ENCODE measurements around the gene STAT5B. TPM values are rescaled to one million over a fixed set of nuclear protein-coding genes. Genes with fewer than 3 reads are reported as not detected.

STAT5B gene
- total and polyA plus RNA-seq, 2 of the 13 experiments (the other 11 are each of a cell fraction or from before 2014, with no cell fraction given) = 21.0 to 42.8 TPM

GRCh38 chr17:42275527-42276358, 448 bp downstream of the STAT5B start (continued):
- TF ChIP-seq SIN3B (IDR thresholded peaks at IDR 0.05; ENCODE audit: low read length) (no peak), E2F1 (CRISPR knock-in tag; IDR thresholded peaks at IDR 0.05) (no peak), HNF1B (CRISPR knock-in tag; IDR thresholded peaks at IDR 0.05) (peak; percentile 65; the same call in 1 of the 2 replicates), CSRNP1 (CRISPR knock-in tag; IDR thresholded peaks at IDR 0.05) (no peak), SMAD3 (CRISPR knock-in tag; IDR thresholded peaks at IDR 0.05) (no peak), RCOR2 (CRISPR knock-in tag; IDR thresholded peaks at IDR 0.05) (no peak), ZNF879 (CRISPR knock-in tag; IDR thresholded peaks at IDR 0.05) (no peak), SALL1 (CRISPR knock-in tag; IDR thresholded peaks at IDR 0.05) (peak; percentile 36; the same call in 1 of the 2 replicates), ELF1 (CRISPR knock-in tag; IDR thresholded peaks at IDR 0.05) (peak; percentile 17; the same call in 1 of the 2 replicates), ZNF713 (CRISPR knock-in tag; IDR thresholded peaks at IDR 0.05) (no peak), ETS1 (CRISPR knock-in tag; IDR thresholded peaks at IDR 0.05) (no peak; the same call in 1 of the 2 replicates), TARDBP (CRISPR knock-in tag; IDR thresholded peaks at IDR 0.05) (0 out of 2 replicates have a peak, but pooled peaks have one; percentile 28), ZNF891 (CRISPR knock-in tag; IDR thresholded peaks at IDR 0.05) (0 out of 2 replicates have a peak, but pooled peaks have one; percentile 16), RXRB (CRISPR knock-in tag; IDR thresholded peaks at IDR 0.05; ENCODE audit: borderline replicate concordance) (no peak), RBAK (CRISPR knock-in tag; IDR thresholded peaks at IDR 0.05) (no peak), CBX1 (IDR thresholded peaks at IDR 0.05; ENCODE audit: low read depth) (no peak), ZNF143 (CRISPR knock-in tag; IDR thresholded peaks at IDR 0.05) (no peak), SYNCRIP (IDR thresholded peaks at IDR 0.05; ENCODE audit: insufficient read depth, low read depth, low read length) (no peak), ZNF280B (CRISPR knock-in tag; IDR thresholded peaks at IDR 0.05; ENCODE audit: borderline replicate concordance) (0 out of 2 replicates have a peak, but pooled peaks have one; percentile 33), GTF3A (CRISPR knock-in tag; conservative IDR thresholded peaks at IDR 0.05) (no peak), ZNF724P (CRISPR knock-in tag; IDR thresholded peaks at IDR 0.05; ENCODE audit: borderline replicate concordance) (0 out of 2 replicates have a peak, but pooled peaks have one; percentile 27), KMT2A (CRISPR knock-in tag; IDR thresholded peaks at IDR 0.05) (peak; percentile 39; the same call in 1 of the 2 replicates), KLF15 (CRISPR knock-in tag; IDR thresholded peaks at IDR 0.05; ENCODE audit: borderline replicate concordance) (no peak)
